Tongue (tissue), 2 donors: ENCODE data around the gene KIF18B. TPM values are rescaled to one million over a fixed set of nuclear protein-coding genes. Genes with fewer than 3 reads are reported as not detected.

Experiments
- DNase-seq: peaks from one replicate; pipeline ENCODE4 v3.0.0-alpha.2; 2015
- total RNA-seq: library from RNA; depleted of rRNA; stranded (reverse); fragments of >200 nt; gene quantifications from one replicate; pipeline ENCODE4 v1.2.3, GENCODE V29; 2014

KIF18B gene
- total RNA-seq, 1 donor from 2014 or later: 3.6 TPM

- no peak for DNase-seq
These were observed 29.6 kb downstream of the KIF18B start for GRCh38 chr17:44918006-44918405.

- no peak for DNase-seq
These were observed 30.1 kb downstream of the KIF18B start for GRCh38 chr17:44917456-44917855.

- DNase-seq: peak; percentile 78
These were observed 30.8 kb downstream of the KIF18B start for GRCh38 chr17:44916781-44917241.

- DNase-seq: no peak
These were observed 31.5 kb downstream of the KIF18B start for GRCh38 chr17:44915862-44916780.

GRCh38 chr17:44915321-44915726 is 32.2 kb downstream of the KIF18B start, which contains the start of gene GFAP:
Gene GFAP, minus strand, starts transcription at chr17:44915500. Its CDS starts 14 bp downstream, at chr17:44915486.
- DNase-seq: no peak

GRCh38 chr17:44914698-44915271 is 32.8 kb downstream of the KIF18B start:
- DNase-seq: no peak

- DNase-seq: no peak
These were observed 33.4 kb downstream of the KIF18B start for GRCh38 chr17:44914148-44914547.

GRCh38 chr17:44913676-44914075 is 33.9 kb downstream of the KIF18B start:
- DNase-seq: no peak

GRCh38 chr17:44912763-44913544 is 34.6 kb downstream of the KIF18B start:
- no peak for DNase-seq

- DNase-seq: no peak
These were observed 36.2 kb downstream of the KIF18B start for GRCh38 chr17:44911133-44912001.

GRCh38 chr17:44910231-44911106 is 37.1 kb downstream of the KIF18B start:
- no peak for DNase-seq

GRCh38 chr17:44909681-44910144 is 37.9 kb downstream of the KIF18B start:
- no peak for DNase-seq

- DNase-seq: no peak
These were observed 38.7 kb downstream of the KIF18B start for GRCh38 chr17:44908761-44909326.

GRCh38 chr17:44907729-44908470 is 39.7 kb downstream of the KIF18B start:
- no peak for DNase-seq

GRCh38 chr17:44906763-44907728 is 40.5 kb downstream of the KIF18B start:
- peak; percentile 72 for DNase-seq

GRCh38 chr17:44906010-44906646 is 41.4 kb downstream of the KIF18B start:
- no peak for DNase-seq
